Sigmoid colon (tissue), 4 donors: Measurements from ENCODE around the gene ZNF672.

Experiments used
- CTCF ChIP-seq, 4 experiments: fragments of 450-650 bp in 3 of 4; fragments of 200-600 bp in 1 of 4; IDR thresholded peaks; one replicate each; pipeline ENCODE4 v1.5.1; 2016 to 2019; ENCODE audit warnings: antibody characterized with exemption in 4 of 4, mild to moderate bottlenecking in 3 of 4, moderate library complexity in 2 of 4
- POLR2A ChIP-seq, 2 donors: fragments of 450-650 bp; IDR thresholded peaks; one replicate each; pipeline ENCODE4 v1.6.1; 2016; ENCODE audit warnings: antibody characterized with exemption in 2 of 2, mild to moderate bottlenecking in 2 of 2, moderate library complexity in 2 of 2
- POLR2AphosphoS5 ChIP-seq, 4 donors: sonication (generic); formaldehyde crosslinking; IDR thresholded peaks; one replicate each; pipeline ENCODE4 v1.6.1; 2017; ENCODE audit warnings: antibody characterized with exemption in 4 of 4

DNA sequence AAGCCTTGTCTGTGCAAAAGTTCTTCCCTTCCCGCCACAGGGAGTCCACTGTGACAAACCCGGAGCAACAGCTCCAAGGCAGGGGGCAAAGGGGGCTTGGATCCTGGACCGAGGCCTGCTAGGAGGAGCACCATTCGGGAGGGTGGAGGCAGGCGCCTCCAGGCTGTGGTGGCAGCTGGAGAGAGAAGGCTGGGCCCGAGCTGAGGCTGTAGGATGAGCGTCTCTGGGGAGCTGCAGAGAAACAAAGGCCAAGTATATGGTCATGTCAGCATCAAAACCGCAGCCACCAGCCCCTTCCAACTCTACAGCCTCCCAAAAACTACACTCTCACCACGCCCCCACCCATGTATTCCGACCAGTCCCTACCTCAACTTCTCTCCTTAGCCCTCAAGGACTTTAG lies 12.9 kb upstream of the ZNF672 start:
- no peak for TF ChIP-seq POLR2AphosphoS5 (IDR thresholded peaks at IDR 0.05)
- TF ChIP-seq CTCF (IDR thresholded peaks at IDR 0.05), result no peak
- no peak for TF ChIP-seq POLR2A (IDR thresholded peaks at IDR 0.05)
